Activated T-helper 1 cell treated with anti-CD3 and anti-CD28 coated beads, Interleukin-2, amount 50 U/mL, for 16 hours (primary cell): ENCODE measurements around the gene ACSS1.

Experiments used
- DNase-seq, 2 donors: peaks; one replicate each; pipeline ENCODE4 v3.0.0-alpha.2; 2020; ENCODE audit warnings: low read depth in 1 of 2, low spot score in 1 of 2

ACSS1 gene

DNA sequence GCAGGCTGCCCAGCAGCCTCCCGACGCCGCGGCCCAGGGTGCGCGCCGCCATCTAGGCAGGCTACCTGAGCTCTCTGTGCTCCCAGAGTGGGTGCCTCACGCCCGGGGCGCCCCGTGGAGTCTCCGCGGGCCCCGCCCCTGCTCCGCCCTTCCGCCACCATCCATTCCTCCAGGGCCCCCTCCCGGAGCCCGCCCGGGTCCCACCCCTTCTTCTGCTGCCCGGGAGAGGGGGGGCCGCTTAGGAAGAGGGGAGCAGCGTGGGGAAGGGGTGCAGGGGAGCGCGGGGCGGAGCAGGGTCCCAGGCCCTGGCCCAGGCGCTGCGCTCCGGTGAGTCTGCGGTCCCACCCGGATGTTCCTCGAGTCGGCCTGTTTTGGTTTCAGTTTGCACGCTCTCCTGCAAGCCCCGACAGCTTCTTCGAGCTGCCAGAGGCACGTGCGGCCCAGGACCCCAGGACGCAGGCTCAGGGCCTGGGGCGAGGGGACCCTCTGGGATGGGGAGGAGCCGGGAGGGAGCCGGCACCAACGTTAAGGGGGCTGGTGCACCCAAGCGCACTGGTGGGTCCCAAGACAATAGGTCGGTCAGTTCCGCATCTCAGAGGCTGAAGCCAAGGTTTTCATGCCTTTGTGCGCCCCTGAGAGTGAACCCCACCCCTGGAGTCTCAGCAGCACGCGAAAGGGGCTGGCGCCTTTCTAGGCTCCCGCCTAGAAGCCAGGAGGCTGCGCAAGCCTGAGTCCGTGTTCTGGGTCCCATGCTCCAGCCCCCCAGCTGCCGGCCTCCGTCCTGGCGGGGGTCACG, at the start of gene ACSS1:
TSS of gene ACSS1 (minus strand) at position 89 of the 796 bp plus-strand sequence. CDS start at position 52, 37 bp downstream.
- peak; percentile 47 to 61 for DNase-seq

DNA sequence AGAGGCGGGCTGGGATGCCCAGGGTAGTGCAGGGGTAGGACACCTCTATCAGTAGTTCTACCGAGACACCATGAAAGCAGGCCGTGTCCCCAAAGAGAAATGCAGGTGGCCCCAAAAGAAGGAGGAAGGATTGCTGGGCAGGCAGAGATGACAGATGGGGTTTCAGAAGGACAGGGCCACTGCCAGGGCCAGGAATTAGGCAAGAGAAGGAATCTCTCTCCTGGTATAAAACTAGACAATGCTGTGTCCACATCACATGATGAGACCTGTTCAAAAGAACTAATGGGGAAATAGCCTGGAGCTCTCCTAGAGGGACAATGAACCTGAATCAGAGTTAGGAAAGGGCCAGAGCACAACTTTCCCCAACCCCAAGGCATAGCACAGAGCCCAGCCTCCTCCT, 45.6 kb upstream of the ACSS1 start:
- DNase-seq = no peak

DNA sequence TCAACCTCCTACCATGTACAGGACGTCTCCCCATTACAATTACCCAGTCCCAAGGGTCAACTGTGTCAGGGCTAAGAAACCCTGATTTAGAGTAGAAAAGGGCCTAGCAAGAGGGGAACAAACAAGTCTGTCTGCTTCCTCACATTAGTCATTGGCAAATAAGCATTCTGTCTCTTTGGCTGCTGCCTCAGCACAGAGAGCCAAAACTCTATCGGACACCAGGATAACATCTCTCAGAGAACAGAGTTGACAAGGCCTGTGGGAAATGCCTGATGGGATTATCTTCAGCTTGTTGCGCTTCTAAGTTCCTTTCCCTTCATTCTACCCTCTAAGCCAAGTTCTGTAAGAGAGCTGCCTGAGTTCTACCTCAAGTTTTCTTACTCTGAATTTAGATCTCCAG, 43.0 kb upstream of the ACSS1 start:
- no peak for DNase-seq

DNA sequence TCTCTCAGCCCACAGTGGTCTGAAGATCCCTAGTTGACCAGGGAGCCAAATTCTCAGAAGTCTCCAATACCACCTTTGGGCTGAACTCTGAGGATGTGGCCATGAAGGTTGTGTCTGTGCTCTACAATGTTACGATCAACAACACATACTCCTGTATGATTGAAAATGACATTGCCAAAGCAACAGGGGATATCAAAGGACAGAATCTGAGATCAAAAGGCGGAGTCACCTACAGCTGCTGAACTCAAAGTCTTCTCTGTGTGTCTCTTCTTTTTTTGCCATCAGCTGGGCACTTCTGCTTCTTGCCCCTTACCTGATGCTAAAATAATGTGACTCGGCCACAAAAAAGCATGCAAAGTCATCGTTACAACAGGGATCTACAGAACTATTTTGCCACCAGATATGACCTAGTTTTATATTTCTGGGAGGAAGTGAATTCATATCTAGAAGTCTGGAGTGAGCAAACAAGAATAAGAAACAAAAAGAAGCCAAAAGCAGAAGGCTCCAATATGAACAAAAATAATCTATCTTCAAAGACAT, 41.7 kb upstream of the ACSS1 start:
- no peak for DNase-seq

DNA sequence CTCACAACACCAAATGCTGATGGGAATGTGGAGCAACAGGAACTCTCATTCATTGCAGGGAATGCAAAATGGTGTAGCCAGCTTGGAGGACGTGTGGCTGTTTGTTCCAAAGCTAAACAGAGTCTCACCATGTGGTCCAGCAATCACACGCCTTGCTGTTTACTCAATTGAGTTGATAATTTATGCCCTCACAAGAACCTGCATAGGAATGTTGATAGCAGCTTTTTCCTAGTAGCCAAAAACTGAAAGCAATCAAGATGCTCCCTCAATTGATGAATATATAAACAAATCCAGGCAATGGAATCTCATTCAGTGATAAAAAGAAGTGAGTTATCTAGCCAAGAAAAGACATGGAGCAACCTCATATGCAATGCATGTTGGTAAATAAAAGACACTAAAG, 39.6 kb upstream of the ACSS1 start:
- DNase-seq = no peak

DNA sequence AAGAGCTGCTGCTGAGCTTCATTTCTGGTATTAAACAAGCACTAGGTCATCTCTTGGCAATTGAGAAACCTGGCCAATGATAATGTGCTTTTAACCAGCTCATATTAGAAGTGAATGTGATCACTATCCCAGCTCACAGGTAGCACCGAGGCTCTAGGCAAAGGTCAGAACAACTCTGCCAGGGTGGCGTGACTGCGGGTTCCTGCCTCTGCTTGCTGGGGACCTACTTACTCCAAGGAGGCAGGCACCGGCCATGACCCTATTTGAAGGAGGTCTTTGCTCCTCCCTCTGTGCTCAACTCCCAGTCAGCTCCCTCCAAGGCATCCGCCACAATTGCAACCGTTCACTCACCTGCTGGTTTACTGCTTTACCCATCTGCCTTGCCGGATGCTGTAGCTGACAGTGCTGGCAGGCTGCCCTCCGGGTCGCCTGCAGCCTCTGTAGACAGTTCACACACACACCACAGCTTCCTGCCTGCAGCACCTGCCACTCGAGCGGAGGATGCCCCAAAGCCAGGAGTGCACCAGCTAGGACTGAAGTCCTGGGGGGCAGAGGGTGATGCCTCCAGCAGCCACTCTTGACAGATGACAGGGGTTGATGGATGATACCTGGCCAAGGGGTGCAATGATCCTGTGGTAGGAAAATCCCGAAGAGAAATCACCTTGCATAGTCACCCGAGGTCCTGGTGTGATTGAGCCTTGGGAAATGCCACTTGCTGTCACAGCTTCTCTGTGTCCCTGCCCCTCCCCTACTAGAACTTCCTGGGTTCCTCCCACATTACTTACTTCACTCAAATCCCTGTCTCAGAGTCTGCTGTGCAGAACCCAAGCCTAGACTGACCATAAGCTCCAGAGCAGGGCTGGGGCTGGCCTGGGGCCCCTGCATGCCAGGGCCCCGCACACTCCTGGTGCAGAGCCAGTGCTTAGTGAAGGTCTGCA, 32.8 kb upstream of the ACSS1 start:
- peak; percentile 47 to 48 for DNase-seq

DNA sequence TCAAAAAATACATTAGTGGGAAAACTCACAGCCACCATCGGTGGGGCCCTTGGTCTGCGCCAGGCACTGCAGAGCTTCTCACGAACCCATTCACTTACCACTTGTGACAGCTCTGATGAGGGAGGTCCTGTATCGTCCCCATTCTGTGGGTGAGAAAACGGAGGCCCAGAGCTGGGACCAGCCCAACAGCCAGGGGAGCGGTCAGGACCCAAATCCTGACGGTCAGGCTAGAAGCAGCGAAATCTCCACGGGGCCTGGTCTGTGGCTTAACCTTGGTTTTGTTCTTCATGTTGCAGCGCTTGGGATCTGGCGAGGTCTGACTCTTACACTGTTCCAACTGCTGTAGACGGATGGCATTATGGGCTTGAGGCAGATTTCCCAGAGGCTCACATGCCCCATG, 31.7 kb upstream of the ACSS1 start:
- DNase-seq = no peak

DNA sequence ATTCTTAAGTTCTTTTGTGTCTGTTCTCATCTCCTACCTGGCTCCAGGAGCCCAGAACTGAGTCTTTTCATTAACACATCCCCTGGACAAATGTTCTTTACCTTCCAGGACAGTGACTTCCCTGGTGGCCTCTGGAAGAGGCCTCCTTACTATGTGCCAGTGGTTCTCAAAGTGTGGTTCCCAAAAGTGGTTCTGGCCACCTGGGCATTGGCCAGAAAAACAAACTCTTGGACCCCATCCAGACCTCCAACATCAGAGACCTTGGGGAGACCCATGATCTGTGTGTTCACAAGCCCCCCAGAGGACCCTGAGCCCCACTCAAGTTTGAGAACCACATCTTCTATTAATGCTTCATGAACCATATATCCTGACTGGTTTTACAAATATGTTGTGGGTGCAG, 31.2 kb upstream of the ACSS1 start:
- no peak for DNase-seq

DNA sequence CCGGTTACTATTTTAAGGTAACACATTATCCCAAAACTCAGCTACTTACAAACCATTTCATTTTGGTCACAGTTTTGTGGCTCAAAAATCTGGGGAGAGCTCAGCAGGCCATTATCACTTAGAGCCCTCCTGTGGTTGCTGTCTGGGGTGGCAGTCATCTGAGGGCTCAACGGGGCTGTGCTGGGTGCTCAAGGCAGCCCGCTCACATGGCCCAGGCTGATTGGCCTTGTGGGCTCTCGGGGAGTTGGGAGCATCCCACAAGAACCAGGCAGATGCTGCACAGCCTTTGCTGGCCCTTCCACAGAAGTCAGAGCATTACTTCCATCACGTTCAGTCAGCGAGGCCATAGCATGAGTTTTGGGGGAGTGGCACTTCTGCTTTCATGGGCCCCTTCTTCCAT, 30.3 kb upstream of the ACSS1 start:
- DNase-seq = no peak

DNA sequence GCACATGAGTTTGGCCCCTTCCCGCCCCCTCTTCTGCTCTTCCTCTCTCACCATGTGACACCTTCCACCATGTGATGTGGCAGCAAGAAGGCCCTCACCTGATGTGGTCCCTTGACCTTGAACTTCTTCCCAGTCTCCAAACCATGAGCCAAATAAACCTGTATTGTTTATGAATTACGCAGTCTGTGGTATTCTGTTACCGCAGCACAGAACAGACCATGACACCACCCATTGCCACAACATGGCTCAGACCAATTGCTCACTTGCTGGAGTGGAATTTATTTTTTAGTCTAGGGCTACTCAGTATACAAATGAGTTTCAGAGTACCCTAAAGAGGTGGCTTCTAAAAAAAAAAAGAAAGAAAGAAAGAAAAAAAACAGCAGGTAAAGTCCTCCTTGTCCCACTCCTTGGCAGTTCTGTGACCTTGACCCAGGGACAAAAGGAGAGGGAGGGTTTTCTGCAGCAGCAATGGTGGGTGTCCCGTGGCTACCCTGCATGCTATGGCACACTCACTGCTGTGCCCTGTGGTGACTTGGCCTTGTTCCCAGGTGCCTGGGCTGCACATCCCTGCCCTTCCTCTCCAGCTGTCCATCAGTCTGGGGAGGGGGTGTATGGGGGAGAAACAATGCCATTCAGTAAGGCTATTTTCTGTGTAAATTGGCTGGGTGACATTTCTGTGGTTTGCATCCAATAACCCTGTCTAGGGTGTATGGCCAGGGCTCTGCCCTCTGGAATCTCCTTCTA, 29.4 kb upstream of the ACSS1 start:
- no peak for DNase-seq

DNA sequence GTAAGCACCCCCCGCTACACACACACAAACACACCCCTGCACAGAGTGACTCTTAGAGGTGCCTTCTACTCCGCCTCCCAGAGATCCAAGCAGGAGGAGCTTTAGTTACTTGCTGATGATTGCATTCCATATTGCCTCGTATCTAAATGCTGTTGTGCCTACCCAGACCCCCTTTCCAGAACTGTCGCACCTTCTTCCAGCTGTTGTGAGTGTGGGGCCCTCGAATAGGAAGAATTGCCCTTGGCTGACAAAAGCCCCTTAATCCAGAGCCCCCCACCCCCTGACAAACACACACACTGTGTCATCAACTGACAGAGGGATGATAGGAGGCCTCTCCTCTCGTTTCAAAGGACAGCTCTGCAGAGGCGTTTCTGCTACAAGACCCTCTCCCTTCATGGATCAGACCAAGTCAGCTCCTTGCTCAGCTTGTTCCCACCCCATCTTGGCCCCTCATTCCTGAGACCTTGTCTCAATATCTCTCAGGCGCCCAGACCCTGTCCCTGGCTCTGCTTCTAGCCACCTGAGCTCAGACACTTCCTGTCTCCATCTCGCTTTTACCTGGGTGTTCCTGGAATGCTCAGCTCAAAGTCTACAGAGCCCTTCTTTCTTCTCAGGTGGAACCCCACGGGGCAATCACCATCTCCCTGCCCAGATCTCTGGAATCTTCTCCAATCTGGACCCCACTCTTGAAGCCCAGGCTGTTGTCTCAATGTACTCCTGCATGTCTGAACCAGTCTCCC, 28.0 kb upstream of the ACSS1 start:
- no peak for DNase-seq

DNA sequence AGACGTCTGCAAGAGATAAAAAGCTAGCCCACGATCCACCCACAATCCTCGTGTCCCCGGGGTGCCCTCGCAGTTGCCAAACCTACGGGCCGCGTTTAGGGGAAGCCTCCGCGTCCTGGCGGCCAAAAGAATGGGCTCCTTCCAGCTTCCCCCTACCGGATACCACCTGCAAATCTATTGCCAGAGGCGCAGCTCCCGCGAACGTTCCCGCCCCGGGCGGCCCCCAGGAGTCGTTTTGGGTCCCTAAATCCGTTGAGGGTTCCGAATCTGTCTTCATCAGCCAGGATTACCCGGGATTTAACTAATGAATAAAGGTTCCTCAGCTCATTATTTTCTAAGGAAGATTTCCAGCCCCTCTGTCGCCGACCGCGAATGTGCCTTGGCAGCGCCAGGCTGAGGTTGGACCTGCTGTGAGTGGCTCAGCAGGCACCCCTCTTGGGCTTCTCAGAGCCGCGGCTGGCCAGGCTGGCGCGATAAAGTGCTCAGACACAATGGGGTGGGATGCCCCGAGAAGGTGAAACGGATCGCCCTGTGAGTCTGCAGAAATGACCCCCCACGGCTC, 26.8 kb upstream of the ACSS1 start:
- DNase-seq = no peak

DNA sequence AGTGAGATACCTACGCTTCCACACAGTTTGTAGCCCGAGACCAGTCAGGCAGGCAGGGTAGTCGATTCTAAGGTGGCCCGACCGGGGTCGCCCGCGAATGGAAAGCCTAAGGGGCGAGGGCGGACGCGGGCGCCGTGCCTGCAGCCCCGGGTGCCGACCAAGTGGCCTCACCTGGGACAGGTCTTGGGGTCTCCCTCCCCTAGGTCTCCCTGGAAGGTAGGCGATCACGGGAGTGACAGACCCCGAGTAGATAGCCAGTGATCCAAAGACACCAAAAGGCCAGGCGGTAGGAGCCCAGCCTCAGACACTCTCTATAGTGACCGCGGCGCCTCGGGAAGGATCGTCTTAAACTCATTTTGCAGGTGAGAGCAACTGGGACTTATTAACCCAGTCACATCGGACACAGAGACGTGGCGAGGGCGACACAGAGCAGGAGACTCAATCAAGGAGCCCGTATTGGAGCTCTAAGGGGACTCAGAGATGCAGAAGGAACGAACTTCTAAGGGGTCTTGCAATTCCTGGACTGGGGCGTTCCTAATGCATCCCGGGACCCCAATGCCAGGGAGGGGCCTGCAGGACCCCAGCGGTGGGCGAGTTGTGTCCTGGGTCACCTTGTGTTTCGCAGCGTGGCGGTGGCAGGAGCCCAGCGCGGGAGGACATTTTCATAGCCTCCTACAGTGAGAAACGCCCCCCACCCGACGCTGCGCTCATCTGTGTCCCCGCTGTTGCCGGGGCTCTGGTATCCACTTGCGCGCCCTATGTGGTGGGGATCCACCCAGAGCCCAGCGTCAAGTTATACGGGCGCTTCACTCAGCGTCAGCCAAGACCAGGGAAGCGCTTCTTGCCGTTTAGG, 26.1 kb upstream of the ACSS1 start:
- DNase-seq = peak in 1 of 2 donors; percentile 28

DNA sequence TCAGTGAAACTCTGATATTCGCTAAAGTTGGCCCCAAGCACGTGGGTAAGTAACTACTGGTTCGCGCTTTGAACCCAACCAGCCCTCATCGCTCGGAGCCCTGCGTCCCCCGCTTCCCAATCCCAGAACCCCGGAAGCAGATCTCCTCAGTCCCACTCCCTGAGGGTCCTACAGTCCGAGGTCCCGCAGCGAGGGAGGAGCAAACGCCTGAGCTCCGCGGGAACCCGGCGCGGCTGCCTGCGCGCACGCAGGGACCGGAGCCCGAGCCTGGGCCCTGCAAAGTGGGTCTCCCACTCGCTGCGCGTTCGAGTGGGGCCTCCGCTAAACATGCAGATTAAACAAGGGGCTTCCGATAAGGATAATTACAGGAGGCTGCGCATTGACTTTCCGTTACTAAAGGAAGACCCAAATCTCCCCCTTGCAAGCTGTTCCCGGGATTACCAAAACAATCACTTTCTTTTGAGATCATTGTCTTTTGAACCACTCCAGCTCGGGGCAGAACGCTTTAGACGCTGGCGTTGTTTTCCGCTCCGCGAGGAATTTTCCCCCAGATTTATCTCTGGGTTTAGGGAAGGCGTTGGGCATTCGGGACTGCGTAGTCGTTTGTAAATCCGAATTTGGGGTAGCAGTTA, 25.3 kb upstream of the ACSS1 start:
- DNase-seq = no peak

DNA sequence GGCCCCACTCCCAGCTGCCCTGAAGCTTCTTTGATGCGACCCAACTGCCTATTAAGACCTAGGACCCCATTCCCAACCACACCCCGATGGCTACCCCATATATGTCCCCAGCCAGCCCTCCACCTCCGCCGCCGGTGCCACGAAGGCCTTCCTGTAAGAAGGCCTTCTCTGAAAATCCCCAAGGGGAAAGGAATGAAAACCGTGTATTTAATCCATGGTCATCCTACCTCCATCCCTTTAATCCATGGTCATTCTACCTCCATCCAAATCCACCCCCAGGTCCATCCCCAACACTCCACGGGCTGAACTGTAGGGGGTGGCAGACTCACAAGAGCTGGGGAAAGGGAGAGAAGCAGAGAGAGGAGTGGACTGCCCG, 24.5 kb upstream of the ACSS1 start:
- DNase-seq = no peak

DNA sequence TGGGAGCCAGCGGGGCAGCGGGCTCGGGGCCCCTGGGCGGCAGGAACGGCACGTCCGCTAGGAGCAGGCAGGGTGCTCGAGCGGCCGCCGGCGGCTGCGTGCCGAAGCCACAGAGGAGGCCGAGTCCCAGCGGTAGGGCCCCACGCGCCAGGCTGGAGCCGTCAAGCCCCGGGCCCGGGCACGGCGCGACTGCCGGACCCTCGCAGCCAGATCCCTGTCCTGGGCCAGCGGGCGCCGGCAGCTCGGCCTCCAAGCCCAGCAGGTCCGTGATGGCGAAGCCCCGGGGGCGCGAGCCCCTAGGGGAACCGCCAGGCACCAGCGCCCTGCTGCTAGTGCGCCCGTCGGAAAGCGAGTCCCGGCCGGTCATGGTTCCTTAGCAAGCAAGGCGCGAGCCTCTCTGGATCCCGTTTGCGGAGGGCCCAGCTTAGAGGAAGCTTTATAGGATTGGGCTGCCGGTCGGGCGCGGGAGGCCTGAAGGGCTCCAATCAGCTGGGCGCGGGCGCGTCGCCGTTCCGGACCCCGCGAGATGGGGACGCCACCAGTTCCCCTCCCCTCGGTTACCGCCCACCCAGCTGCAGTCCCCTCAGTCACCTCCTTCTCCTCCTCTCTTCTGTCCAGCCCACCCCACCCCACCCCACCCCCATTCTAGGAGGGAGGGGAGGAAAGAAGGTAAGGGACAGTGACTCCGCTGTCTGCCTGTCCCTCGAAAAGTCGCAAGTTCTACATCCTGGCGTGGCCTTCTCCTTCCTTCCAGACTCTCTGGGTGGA, 24.0 kb upstream of the ACSS1 start, which contains the start of gene VSX1:
TSS of gene VSX1 (minus strand) at position 412 of the 768 bp plus-strand sequence. CDS start at position 367, 45 bp downstream.
- DNase-seq = no peak

DNA sequence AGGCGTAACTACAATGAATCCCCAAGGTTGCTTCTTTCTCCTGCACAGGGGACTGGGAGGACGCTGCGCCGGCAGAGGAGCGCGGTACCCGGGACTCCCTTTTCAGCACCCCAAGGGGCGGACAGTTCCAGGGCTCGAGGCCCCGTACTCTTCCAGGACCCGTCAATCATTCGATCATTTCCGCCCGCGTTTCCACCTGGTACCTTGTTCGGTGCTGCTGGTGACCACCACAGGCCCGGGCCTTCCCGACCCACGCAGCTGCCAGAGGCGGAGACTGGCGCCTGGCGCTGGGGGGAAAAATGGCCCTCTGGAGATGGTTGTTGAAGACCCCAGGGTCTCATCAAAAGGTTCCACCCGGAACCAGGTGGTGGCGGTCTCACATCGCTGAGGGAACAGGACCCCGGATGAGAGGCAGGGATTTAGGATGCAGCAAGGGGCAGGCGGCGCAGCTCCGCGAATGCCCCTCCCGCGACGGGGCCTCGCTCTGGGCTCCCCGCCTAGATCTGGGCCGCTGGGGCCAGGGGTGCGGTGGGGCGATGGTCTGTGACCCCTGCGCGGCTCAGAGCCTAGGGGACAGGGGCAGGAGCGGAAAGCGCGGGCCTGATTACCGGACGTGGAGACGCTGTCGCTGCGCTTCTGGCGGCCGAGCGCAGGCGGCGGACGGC, 23.3 kb upstream of the ACSS1 start:
- DNase-seq = no peak
